GM12878 (cell line): ENCODE results near the gene HDAC7. TPM values are rescaled to one million over a fixed set of nuclear protein-coding genes. Genes with fewer than 3 reads are reported as not detected.

ENCODE experiments used
- ATAC-seq: fragments of 200-7000 bp; cut with Tn5 transposase; 3 replicates; pipeline ENCODE4 v1.9.1; 2020; ENCODE audit warnings: mild to moderate bottlenecking, moderate library complexity
- BruUV-seq: library from RNA; stranded (reverse); fragments of 400-500 nt; replicated peaks from 2 replicates; lab custom pipeline; 2021; lab: Mats Ljungman, UMichigan
- CTCF ChIA-PET: fragments of 300-600 bp; sonication (Branson Sonifier 250); formaldehyde crosslinking; extraction: SDS; loops from one replicate; lab custom pipeline; 2021; ENCODE audit warnings: inconsistent platforms; lab: Yijun Ruan, JAX
- POLR2A ChIA-PET: fragments of 350-600 bp; formaldehyde crosslinking; extraction: SDS; loops from one replicate; lab custom pipeline; 2021; ENCODE audit warnings: inconsistent platforms; lab: Charles Lee
- RAD21 ChIA-PET: fragments of 300-600 bp; sonication (Branson Sonifier 250); formaldehyde crosslinking; loops from one replicate; lab custom pipeline; 2023; ENCODE audit warnings: antibody characterized with exemption; ENCODE audit not compliant: unreplicated experiment; lab: Charles Lee
- SMC1A ChIA-PET: fragments of 300-600 bp; sonication (Branson Sonifier 250); formaldehyde crosslinking; loops from one replicate; lab custom pipeline; 2023; ENCODE audit not compliant: unreplicated experiment, uncharacterized antibody; lab: Charles Lee
- DNase-seq: peaks from one replicate; pipeline ENCODE4 v3.0.0-alpha.2; 2011; ENCODE audit warnings: low read depth, low spot score
- FAIRE-seq: peaks from 3 replicates; lab custom pipeline; 2011; peaks lifted over from hg19 to GRCh38; lab: Jason Lieb, UNC
- H2AFZ ChIP-seq: 2 replicates; pipeline ENCODE4 v1.6.0; 2011; ENCODE audit warnings: low read depth, low read length, control low read depth; ENCODE audit not compliant: control insufficient read depth
- H3K27ac ChIP-seq: 2 replicates; pipeline ENCODE4 v1.5.1; 2011; ENCODE audit warnings: control low read depth; ENCODE audit not compliant: control insufficient read depth, insufficient read depth
- H3K27me3 ChIP-seq, 2 experiments: replicated peaks in 1 of 2; 2 replicates each; pipeline versions ENCODE4 v1.6.0 to v1.6.1; 2011; ENCODE audit warnings: low read length in 1 of 2; ENCODE audit not compliant: control insufficient read depth in 2 of 2, insufficient read depth in 2 of 2
- H3K36me3 ChIP-seq, 2 experiments: 2 replicates each; pipeline ENCODE4 v1.5.1; 2011; ENCODE audit warnings: low read length in 1 of 2; ENCODE audit not compliant: control insufficient read depth in 2 of 2, insufficient read depth in 2 of 2
- H3K4me1 ChIP-seq: 2 replicates; pipeline ENCODE4 v1.6.1; 2011; ENCODE audit warnings: mild to moderate bottlenecking, low read length, moderate library complexity, mixed read lengths; ENCODE audit not compliant: control insufficient read depth, insufficient read depth
- H3K4me2 ChIP-seq: 2 replicates; pipeline ENCODE4 v1.6.0; 2011; ENCODE audit warnings: control low read depth; ENCODE audit not compliant: control insufficient read depth, insufficient read depth
- H3K4me3 ChIP-seq: fragments of 200-600 bp; sonication (generic); 2 replicates; pipeline ENCODE4 v1.5.1; 2016
- H3K79me2 ChIP-seq: 2 replicates; pipeline ENCODE4 v1.6.0; 2011; ENCODE audit warnings: low read length; ENCODE audit not compliant: control insufficient read depth, insufficient read depth
- H3K9ac ChIP-seq: 2 replicates; pipeline ENCODE4 v1.8.0; 2011; ENCODE audit warnings: low read length, control low read depth, mixed read lengths; ENCODE audit not compliant: control insufficient read depth, insufficient read depth
- H3K9me3 ChIP-seq: replicated peaks from 3 replicates; pipeline ENCODE4 v1.5.1; 2011; ENCODE audit warnings: mild to moderate bottlenecking, low read length; ENCODE audit not compliant: control insufficient read depth, insufficient read depth
- H4K20me1 ChIP-seq: 2 replicates; pipeline ENCODE4 v1.6.0; 2011; ENCODE audit not compliant: control insufficient read depth, insufficient read depth
- EGR1 ChIP-seq, 2 experiments: IDR thresholded peaks; 1 replicate in 1 of 2; 2 replicates in 1 of 2; pipeline ENCODE4 v1.6.1; 2011 to 2012; ENCODE audit warnings: low read depth in 2 of 2, low read length in 2 of 2, borderline replicate concordance in 1 of 2, mild to moderate bottlenecking in 1 of 2, moderate library complexity in 1 of 2
- WGBS: methylation state at CpG from one replicate; pipeline ENCODE4 v1.1.6; 2016; ENCODE audit warnings: low lambda C conversion rate; ENCODE audit not compliant: insufficient replicate concordance, insufficient coverage; ENCODE audit errors: missing lambda C conversion rate; 5-methylcytosine and 5-hydroxymethylcytosine counted together
- in situ Hi-C: fragments of 300-500 bp; cut with MboI; formaldehyde crosslinking; loops from 9 replicates; pipeline ENCODE4 v1.14.3; 2018; ENCODE audit warnings: mixed read lengths
- intact Hi-C: fragments of 100-400 bp; cut with micrococcal nuclease; formaldehyde crosslinking; loops from one replicate; pipeline ENCODE4 v1.14.2; 2022; ENCODE audit not compliant: unreplicated experiment
- polyA plus RNA-seq, 11 experiments: library from polyadenylated mRNA; depleted of rRNA in 4 of 11; unstranded in 6 of 11; stranded (reverse) in 5 of 11; fragments of >200 nt; fragmentation: Nextera tagmentation in 4 of 11; fragmentation: Illumina TruSeq in 1 of 11; extraction: Ambion mirVana in 4 of 11; extraction: Trizol in 1 of 11; gene quantifications; 1 replicate in 1 of 11; 2 replicates in 10 of 11; pipeline versions ENCODE4 v1.2.1 to v1.2.3, GENCODE V29; 2011 to 2016; ENCODE audit warnings: inconsistent platforms in 2 of 11, missing spikeins in 2 of 11, low read depth in 1 of 11
- total RNA-seq, 4 experiments: library from RNA; depleted of rRNA in 3 of 4; stranded (reverse); fragments of >200 nt in 3 of 4; fragmentation: Illumina TruSeq in 1 of 4; extraction: Trizol in 1 of 4; gene quantifications; 2 replicates each; pipeline versions ENCODE4 v1.2.1 to v1.2.3, GENCODE V29; 2013 to 2021
- TF ChIP-seq, protein P1 (sequence below): fragments of 450-650 bp; IDR thresholded peaks from 2 replicates; pipeline ENCODE4 v1.6.1; 2016; ENCODE audit warnings: mild to moderate bottlenecking, moderate library complexity, borderline replicate concordance

HDAC7 gene
- total and polyA plus RNA-seq, 10 of the 15 experiments (the other 5 are each of a cell fraction or from before 2014, with no cell fraction given), result 0.47 to 18.3 (median 5.4) TPM

DNA sequence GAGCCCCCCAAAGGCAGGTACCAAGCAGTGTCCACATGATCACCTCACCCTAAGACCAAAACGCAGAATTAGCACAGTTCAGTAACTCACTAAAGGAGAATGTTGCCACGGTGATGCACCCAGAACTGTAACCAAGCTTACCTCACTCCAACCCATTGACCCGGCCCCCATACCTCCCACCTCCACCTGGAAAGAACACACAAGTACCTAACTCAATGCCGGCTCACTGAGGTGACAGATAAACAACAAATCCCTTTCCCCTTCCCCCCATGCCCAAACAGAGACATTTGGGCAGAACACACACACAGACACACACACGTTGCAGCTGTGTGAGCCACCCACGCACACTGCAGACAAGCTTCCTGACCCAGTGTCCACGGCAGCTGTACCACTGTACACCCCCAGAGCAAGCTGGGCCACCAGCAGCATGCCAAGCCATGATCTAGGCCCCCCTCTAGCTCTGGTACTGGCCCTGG, 62.3 kb downstream of the HDAC7 start:
- no peaks in the 10 kb centered on the region for H3K36me3 ChIP-seq
- BruUV-seq, result no TSS peak
- in situ Hi-C loops, result no loop called here

More for the DNA sequence above, 62.3 kb downstream of the HDAC7 start:
- Histone ChIP-seq H3K4me3 (no peak overlapping the region), H3K4me2 (peak overlapping the region; percentile 9; the same call in 1 of the 2 replicates), H4K20me1 (no peaks in the 10 kb centered on the region), H3K27ac (no peak overlapping the region), H3K9me3 (no peaks in the 10 kb centered on the region), H2AFZ (no peak overlapping the region), H3K9ac (no peak overlapping the region), H3K4me1 (peaks cover 46% of the 10 kb centered on the region), H3K79me2 (no peaks in the 10 kb centered on the region), H3K27me3 (no peaks in the 10 kb centered on the region)
- ChIA-PET SMC1A (interaction anchor here (0.6 to 12.2 kb wide), 8 partner anchors 11 to 345 kb away, joined by 3 to 277 read pairs (median 6); no protein-coding TSS in a partner anchor), CTCF (interaction anchor here (1.0 to 14.5 kb wide), 10 partner anchors 12 to 440 kb away, joined by 3 to 507 read pairs (median 20); partner anchors contain the start of genes RPAP3 and SLC48A1), POLR2A (interaction anchor here (1.2 to 1.8 kb wide), 4 partner anchors 14 to 56 kb away, joined by 3 to 7 read pairs (median 5); no protein-coding TSS in a partner anchor), RAD21 (interaction anchor here (0.7 to 12.6 kb wide), 7 partner anchors 11 to 128 kb away, joined by 3 to 237 read pairs (median 5); partner anchors contain the start of genes RPAP3 and SLC48A1)
- ATAC-seq (no peak), DNase-seq (no peak), FAIRE-seq (no peak)
- peak; percentile 11 to 81 for TF ChIP-seq EGR1 (IDR thresholded peaks at IDR 0.05; ENCODE audit: borderline replicate concordance in 1 of 2, low read depth in 2 of 2, low read length in 2 of 2)
- TF ChIP-seq, protein P1, sequence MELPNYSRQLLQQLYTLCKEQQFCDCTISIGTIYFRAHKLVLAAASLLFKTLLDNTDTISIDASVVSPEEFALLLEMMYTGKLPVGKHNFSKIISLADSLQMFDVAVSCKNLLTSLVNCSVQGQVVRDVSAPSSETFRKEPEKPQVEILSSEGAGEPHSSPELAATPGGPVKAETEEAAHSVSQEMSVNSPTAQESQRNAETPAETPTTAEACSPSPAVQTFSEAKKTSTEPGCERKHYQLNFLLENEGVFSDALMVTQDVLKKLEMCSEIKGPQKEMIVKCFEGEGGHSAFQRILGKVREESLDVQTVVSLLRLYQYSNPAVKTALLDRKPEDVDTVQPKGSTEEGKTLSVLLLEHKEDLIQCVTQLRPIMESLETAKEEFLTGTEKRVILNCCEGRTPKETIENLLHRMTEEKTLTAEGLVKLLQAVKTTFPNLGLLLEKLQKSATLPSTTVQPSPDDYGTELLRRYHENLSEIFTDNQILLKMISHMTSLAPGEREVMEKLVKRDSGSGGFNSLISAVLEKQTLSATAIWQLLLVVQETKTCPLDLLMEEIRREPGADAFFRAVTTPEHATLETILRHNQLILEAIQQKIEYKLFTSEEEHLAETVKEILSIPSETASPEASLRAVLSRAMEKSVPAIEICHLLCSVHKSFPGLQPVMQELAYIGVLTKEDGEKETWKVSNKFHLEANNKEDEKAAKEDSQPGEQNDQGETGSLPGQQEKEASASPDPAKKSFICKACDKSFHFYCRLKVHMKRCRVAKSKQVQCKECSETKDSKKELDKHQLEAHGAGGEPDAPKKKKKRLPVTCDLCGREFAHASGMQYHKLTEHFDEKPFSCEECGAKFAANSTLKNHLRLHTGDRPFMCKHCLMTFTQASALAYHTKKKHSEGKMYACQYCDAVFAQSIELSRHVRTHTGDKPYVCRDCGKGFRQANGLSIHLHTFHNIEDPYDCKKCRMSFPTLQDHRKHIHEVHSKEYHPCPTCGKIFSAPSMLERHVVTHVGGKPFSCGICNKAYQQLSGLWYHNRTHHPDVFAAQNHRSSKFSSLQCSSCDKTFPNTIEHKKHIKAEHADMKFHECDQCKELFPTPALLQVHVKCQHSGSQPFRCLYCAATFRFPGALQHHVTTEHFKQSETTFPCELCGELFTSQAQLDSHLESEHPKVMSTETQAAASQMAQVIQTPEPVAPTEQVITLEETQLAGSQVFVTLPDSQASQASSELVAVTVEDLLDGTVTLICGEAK, result no peak
- 55% methylated on average over 7 of the region's 7 CpGs for WGBS
- intact Hi-C loops, result no loop called here
